Peyer's patch (tissue), 4 donors: ENCODE data around the gene CHRDL2. TPM values are rescaled to one million over a fixed set of nuclear protein-coding genes. Genes with fewer than 3 reads are reported as not detected.

Experiments used
- DNase-seq, 3 donors: peaks; one replicate each; pipeline ENCODE4 v3.0.0-alpha.2; 2017 to 2019
- H3K27ac ChIP-seq, 4 donors: fragments of 200-600 bp; sonication (generic); one replicate each; pipeline ENCODE4 v1.5.1; 2016 to 2019
- H3K27me3 ChIP-seq, 2 donors: fragments of 200-600 bp; sonication (generic); one replicate each; pipeline ENCODE4 v1.5.1; 2019
- H3K36me3 ChIP-seq, 3 donors: fragments of 200-600 bp; sonication (generic); one replicate each; pipeline ENCODE4 v1.5.1; 2016 to 2019
- H3K4me1 ChIP-seq, 4 donors: fragments of 200-600 bp; sonication (generic); one replicate each; pipeline ENCODE4 v1.5.1; 2016 to 2019
- H3K4me3 ChIP-seq, 4 donors: fragments of 200-600 bp; sonication (generic); 1 replicate in 3 of 4; 2 replicates in 1 of 4; pipeline ENCODE4 v1.5.1; 2016 to 2019; ENCODE audit warnings: mild to moderate bottlenecking in 1 of 4
- H3K9me3 ChIP-seq, 4 donors: fragments of 200-600 bp; sonication (generic); one replicate each; pipeline ENCODE4 v1.5.1; 2016 to 2019; ENCODE audit warnings: mild to moderate bottlenecking in 1 of 4
- CTCF ChIP-seq, 6 experiments: fragments of 450-650 bp in 4 of 6; fragments of 200-600 bp in 2 of 6; sonication (generic) in 1 of 6; IDR thresholded peaks; one replicate each; pipeline ENCODE4 v1.5.1; 2017 to 2019; ENCODE audit warnings: antibody characterized with exemption in 6 of 6, mild to moderate bottlenecking in 3 of 6, moderate library complexity in 1 of 6
- POLR2A ChIP-seq, 2 donors: fragments of 450-650 bp; IDR thresholded peaks; one replicate each; pipeline ENCODE4 v1.5.1; 2017; ENCODE audit warnings: antibody characterized with exemption in 2 of 2, mild to moderate bottlenecking in 2 of 2, moderate library complexity in 2 of 2
- total RNA-seq, 4 donors: library from RNA; depleted of rRNA; stranded (reverse); fragments of >200 nt; gene quantifications; one replicate each; pipeline ENCODE4 v1.1.0, GENCODE V29; 2016

Gene CHRDL2
- total RNA-seq, 4 donors from 2014 or later = not detected

- H3K4me1 ChIP-seq = no peaks in the 10 kb centered on the region
- no peaks in the 10 kb centered on the region for H3K36me3 ChIP-seq
- H3K4me3 ChIP-seq = no peak overlapping the region
- no peak overlapping the region for H3K27ac ChIP-seq
- no peaks in the 10 kb centered on the region for H3K9me3 ChIP-seq
- H3K27me3 ChIP-seq = no peaks in the 10 kb centered on the region
- DNase-seq = no peak
- TF ChIP-seq CTCF (IDR thresholded peaks at IDR 0.05) (no peak), POLR2A (IDR thresholded peaks at IDR 0.05) (no peak)
Measured at GRCh38 chr11:74676596-74676995, 54.6 kb downstream of the CHRDL2 start.

DNA sequence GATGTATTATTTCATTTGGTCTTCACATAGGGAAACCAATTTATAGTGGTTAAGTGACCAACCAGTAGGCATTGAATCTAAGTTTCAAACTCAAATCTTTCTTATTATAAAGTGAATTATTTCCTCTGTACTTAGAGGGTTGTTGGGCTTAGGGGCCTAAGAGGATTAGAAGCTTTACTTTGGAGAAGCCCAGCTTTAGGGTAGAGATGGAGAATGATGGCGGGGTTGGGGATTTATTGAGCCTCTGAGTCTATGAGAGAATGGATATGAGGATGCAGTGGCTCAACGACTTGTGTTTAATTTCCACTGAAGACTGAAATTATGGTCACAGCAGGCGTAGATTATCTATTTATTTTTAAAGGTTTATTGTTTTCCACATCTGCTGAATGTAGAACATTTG is 55.5 kb downstream of the CHRDL2 start:
- H3K4me1 ChIP-seq = no peaks in the 10 kb centered on the region
- DNase-seq = no peak
- H3K27ac ChIP-seq = no peak overlapping the region
- no peak for TF ChIP-seq POLR2A (IDR thresholded peaks at IDR 0.05)
- TF ChIP-seq CTCF (IDR thresholded peaks at IDR 0.05) = no peak
- no peak overlapping the region for H3K4me3 ChIP-seq
- H3K36me3 ChIP-seq = no peaks in the 10 kb centered on the region
- H3K9me3 ChIP-seq = no peaks in the 10 kb centered on the region
- no peaks in the 10 kb centered on the region for H3K27me3 ChIP-seq

DNA sequence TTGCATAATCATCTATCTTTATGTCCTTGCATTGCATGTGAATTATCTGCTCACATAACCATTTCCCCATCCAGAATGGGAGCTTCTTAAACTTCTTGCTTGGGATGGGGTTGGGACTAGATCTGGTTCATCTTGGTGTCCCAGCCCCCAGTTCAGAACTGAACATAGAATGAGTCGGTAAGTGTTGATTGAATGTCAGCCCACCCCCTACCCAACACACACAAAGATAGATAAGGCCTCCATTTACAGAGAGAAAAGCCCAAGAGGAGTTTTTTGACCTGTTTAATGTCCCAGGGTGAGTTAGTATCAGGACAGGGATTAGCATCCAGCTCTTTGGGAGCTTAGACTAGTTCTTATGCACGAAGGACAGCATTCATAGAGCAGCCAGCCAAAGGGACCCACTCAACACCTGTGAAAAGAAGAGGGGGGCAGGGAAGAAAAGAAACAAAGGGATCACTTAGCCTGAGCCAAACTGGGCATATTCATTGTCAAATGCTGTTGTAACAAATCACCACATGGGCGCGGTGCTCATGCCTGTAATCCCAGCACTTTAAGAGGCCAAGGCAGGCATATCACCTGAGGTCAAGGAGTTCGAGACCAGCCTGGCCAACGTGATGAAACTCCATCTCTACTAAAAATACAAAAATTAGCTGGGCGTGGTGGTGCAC is 57.4 kb downstream of the CHRDL2 start:
- Histone ChIP-seq H3K27ac (peak overlapping the region in 3 of 4 donors; percentile 25 to 67 (median 27)), H3K36me3 (no peaks in the 10 kb centered on the region), H3K9me3 (no peaks in the 10 kb centered on the region), H3K4me1 (no peaks in the 10 kb centered on the region), H3K27me3 (no peaks in the 10 kb centered on the region), H3K4me3 (no peak overlapping the region)
- DNase-seq = no peak
- no peak for TF ChIP-seq POLR2A (IDR thresholded peaks at IDR 0.05)
- TF ChIP-seq CTCF (IDR thresholded peaks at IDR 0.05) = no peak

DNA sequence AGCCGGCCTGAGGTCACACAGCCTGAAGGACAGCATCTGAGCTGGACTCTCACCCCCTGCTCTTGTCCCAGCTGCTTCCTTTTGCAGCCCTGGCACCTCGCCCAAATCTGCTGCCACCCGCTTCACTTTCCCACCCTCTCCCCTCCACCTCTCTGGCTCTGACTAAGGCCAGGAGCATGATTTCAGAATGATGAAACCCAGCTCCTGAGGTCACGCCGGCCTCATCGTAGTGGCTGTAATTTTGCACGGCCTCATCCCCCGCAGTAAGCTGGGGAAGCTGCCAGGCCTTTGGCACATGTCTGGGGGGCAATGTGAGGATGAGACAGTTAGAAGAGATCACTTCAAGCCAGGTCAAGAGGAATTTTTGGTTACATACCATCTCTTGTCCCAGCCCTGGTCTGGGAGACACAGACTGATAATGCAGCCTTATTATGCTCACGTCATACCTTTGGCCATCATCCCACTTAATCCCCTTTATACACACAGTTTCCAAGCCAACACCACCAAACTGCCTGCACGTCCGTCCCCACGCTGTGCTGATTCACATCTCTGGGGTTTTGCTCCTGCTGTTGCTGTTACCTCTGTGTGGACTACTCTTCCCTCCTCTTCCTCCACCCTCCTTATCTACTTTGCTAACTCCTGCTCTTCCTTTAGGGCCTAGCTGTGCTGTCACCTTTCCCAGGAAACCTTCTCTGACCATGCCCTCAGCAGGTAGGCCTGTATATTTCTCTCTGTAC is 58.1 kb downstream of the CHRDL2 start:
- H3K27me3 ChIP-seq = no peaks in the 10 kb centered on the region
- no peaks in the 10 kb centered on the region for H3K4me1 ChIP-seq
- no peak overlapping the region for H3K4me3 ChIP-seq
- H3K36me3 ChIP-seq = no peaks in the 10 kb centered on the region
- TF ChIP-seq CTCF (IDR thresholded peaks at IDR 0.05) (no peak), POLR2A (IDR thresholded peaks at IDR 0.05) (no peak)
- H3K27ac ChIP-seq = peak overlapping the region; percentile 10 to 67 (median 26)
- DNase-seq = peak in 2 of 3 donors; percentile 50 to 65
- no peaks in the 10 kb centered on the region for H3K9me3 ChIP-seq

GRCh38 chr11:74672332-74672955 is 58.8 kb downstream of the CHRDL2 start:
- H3K4me3 ChIP-seq = no peak overlapping the region
- no peak for TF ChIP-seq CTCF (IDR thresholded peaks at IDR 0.05)
- TF ChIP-seq POLR2A (IDR thresholded peaks at IDR 0.05) = no peak
- H3K9me3 ChIP-seq = no peaks in the 10 kb centered on the region
- peak overlapping the region in 3 of 4 donors; percentile 10 to 67 (median 25) for H3K27ac ChIP-seq
- H3K4me1 ChIP-seq = no peaks in the 10 kb centered on the region
- no peaks in the 10 kb centered on the region for H3K36me3 ChIP-seq
- H3K27me3 ChIP-seq = no peaks in the 10 kb centered on the region
- no peak for DNase-seq
